ENCODE data around the gene GPR137. TPM values are rescaled to one million over a fixed set of nuclear protein-coding genes. Genes with fewer than 3 reads are reported as not detected.

GPR137 gene
- total RNA-seq, 4 donors from 2014 or later: 20.9 to 36.1 (median 25.4) TPM

DNA sequence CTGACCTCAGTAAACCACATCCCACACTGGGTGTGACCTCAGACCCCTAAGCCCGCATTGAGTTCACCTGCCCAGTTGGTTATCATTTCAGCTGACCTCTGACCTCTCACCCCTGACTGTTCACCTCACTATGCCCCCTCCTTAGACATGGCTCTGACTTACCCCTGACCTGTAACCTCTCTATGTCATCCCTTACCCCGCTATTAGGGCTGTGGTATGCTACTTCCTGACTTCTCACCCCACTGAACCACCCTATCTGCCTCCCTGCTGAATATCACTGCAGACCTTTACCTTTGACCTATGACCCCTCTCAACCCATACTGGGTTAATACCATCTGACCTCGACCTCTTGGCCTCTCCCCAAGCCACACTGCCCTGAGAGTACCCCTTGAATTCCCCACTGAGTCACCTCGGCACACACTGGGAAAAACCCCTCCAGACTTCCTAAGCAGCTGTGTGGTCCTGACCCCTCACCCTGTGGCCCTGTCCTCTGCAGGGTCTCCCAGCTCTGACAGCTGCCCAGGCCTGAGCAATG is 26.0 kb upstream of the GPR137 start:
- no peak for DNase-seq (ENCODE audit: extremely low spot score)
- H3K27ac ChIP-seq (replicated peaks in 1 of 4): no peak overlapping the region
- 90% methylated on average over 4 of the region's 4 CpGs for WGBS
- intact Hi-C loops (cut with DNase I): no loop called here
- TF ChIP-seq POLR2AphosphoS5 (IDR thresholded peaks at IDR 0.05) (no peak), EP300 (IDR thresholded peaks at IDR 0.05) (no peak), POLR2A (IDR thresholded peaks at IDR 0.05; ENCODE audit: low read depth) (no peak)
- TF ChIP-seq, protein P1, sequence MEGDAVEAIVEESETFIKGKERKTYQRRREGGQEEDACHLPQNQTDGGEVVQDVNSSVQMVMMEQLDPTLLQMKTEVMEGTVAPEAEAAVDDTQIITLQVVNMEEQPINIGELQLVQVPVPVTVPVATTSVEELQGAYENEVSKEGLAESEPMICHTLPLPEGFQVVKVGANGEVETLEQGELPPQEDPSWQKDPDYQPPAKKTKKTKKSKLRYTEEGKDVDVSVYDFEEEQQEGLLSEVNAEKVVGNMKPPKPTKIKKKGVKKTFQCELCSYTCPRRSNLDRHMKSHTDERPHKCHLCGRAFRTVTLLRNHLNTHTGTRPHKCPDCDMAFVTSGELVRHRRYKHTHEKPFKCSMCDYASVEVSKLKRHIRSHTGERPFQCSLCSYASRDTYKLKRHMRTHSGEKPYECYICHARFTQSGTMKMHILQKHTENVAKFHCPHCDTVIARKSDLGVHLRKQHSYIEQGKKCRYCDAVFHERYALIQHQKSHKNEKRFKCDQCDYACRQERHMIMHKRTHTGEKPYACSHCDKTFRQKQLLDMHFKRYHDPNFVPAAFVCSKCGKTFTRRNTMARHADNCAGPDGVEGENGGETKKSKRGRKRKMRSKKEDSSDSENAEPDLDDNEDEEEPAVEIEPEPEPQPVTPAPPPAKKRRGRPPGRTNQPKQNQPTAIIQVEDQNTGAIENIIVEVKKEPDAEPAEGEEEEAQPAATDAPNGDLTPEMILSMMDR (IDR thresholded peaks at IDR 0.05): no peak
- no peaks in the 10 kb centered on the region for H3K9me3 ChIP-seq
- H3K4me3 ChIP-seq: no peak overlapping the region
- H3K27me3 ChIP-seq: no peaks in the 10 kb centered on the region
- H3K4me1 ChIP-seq: peaks cover 0 to 4% (median 2%) of the 10 kb centered on the region in 4 donors
- peaks cover 45 to 98% (median 95%) of the 10 kb centered on the region in 4 donors for H3K36me3 ChIP-seq

GRCh38 chr11:64260147-64260708 is 25.4 kb upstream of the GPR137 start:
- Histone ChIP-seq H3K4me3 (no peak overlapping the region), H3K27ac (replicated peaks in 1 of 4) (no peak overlapping the region), H3K36me3 (peaks cover 47 to 98% (median 95%) of the 10 kb centered on the region in 4 donors), H3K4me1 (peaks cover 0 to 4% (median 2%) of the 10 kb centered on the region in 4 donors), H3K9me3 (no peaks in the 10 kb centered on the region), H3K27me3 (no peaks in the 10 kb centered on the region)
- TF ChIP-seq POLR2AphosphoS5 (IDR thresholded peaks at IDR 0.05): no peak
- TF ChIP-seq, protein P1 (IDR thresholded peaks at IDR 0.05): no peak
- no peak for TF ChIP-seq POLR2A (IDR thresholded peaks at IDR 0.05; ENCODE audit: low read depth)
- TF ChIP-seq EP300 (IDR thresholded peaks at IDR 0.05): no peak
- 98% methylated on average over 5 of the region's 6 CpGs for WGBS
- intact Hi-C loops (cut with DNase I): no loop called here
- DNase-seq (ENCODE audit: extremely low spot score): no peak

DNA sequence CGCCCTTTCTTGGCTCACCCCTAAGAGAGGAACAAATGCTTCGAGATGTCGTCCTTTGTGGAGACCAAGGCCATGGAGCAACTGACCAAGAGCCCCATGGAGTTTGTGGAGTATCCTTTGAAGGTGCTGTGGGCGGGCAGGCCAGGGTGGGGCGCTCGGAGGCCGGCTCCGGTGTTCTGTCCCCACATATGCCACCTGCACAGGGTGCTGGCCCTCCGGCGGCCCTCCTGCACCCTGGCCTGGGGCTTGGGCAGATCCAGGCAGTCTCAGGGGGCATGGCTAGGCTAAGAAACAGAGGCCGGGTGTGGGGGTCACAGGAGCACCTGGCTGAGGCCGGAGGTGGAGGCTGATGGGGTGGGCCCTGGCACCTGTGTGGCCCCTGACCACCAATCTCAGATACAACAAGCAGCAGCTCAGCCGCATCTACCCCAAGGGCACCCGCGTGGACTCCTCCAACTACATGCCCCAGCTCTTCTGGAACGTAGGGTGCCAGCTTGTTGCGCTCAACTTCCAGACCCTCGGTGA is 24.0 kb upstream of the GPR137 start:
- Histone ChIP-seq H3K27me3 (no peaks in the 10 kb centered on the region), H3K9me3 (no peaks in the 10 kb centered on the region), H3K4me1 (no peaks in the 10 kb centered on the region), H3K4me3 (no peak overlapping the region), H3K36me3 (peaks cover 33 to 98% (median 95%) of the 10 kb centered on the region in 4 donors), H3K27ac (replicated peaks in 1 of 4) (no peak overlapping the region)
- WGBS: 94% methylated on average over 6 of the region's 18 CpGs
- TF ChIP-seq, protein P1 (IDR thresholded peaks at IDR 0.05): no peak
- TF ChIP-seq EP300 (IDR thresholded peaks at IDR 0.05) (no peak), POLR2AphosphoS5 (IDR thresholded peaks at IDR 0.05) (no peak), POLR2A (IDR thresholded peaks at IDR 0.05; ENCODE audit: low read depth) (no peak)
- intact Hi-C loops (cut with DNase I): no loop called here
- DNase-seq (ENCODE audit: extremely low spot score): no peak

DNA sequence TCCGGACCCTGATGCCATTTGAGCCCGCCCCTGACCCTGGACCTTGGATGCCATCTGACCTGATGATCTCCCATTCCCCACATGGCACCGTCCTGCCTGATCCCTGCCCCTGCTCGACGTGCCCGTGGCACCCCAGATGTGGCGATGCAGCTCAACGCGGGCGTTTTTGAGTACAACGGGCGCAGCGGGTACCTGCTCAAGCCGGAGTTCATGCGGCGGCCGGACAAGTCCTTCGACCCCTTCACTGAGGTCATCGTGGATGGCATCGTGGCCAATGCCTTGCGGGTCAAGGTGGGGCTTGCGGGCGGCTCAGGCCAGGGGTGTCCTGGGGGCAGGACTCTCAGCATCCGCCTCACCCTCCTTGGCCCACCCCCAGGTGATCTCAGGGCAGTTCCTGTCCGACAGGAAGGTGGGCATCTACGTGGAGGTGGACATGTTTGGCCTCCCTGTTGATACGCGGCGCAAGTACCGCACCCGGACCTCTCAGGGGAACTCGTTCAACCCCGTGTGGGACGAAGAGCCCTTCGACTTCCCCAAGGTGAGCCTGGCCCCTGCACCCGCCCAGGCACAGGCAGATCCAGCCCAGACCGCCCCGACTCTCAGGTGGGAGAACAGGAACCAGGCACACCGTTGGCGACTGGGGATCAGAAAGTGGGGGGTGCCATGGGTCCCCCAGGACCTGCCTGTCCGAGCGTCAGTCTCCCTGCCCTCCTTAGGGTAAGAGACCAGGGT is 23.2 kb upstream of the GPR137 start:
- DNase-seq (ENCODE audit: extremely low spot score): no peak
- H3K4me1 ChIP-seq: peaks cover 5 to 6% (median 6%) of the 10 kb centered on the region in 4 donors
- H3K9me3 ChIP-seq: no peaks in the 10 kb centered on the region
- intact Hi-C loops (cut with DNase I): no loop called here
- peaks cover 32 to 97% (median 94%) of the 10 kb centered on the region in 4 donors for H3K36me3 ChIP-seq
- H3K4me3 ChIP-seq: no peak overlapping the region
- 92% methylated on average over 8 of the region's 42 CpGs for WGBS
- H3K27me3 ChIP-seq: no peaks in the 10 kb centered on the region
- TF ChIP-seq EP300 (IDR thresholded peaks at IDR 0.05) (no peak), POLR2A (IDR thresholded peaks at IDR 0.05; ENCODE audit: low read depth) (no peak), POLR2AphosphoS5 (IDR thresholded peaks at IDR 0.05) (no peak)
- TF ChIP-seq, protein P1 (IDR thresholded peaks at IDR 0.05): no peak
- H3K27ac ChIP-seq (replicated peaks in 1 of 4): no peak overlapping the region

Measured in esophagus muscularis mucosa (tissue), 4 donors.